ENCODE measurements around the gene ZP1.

Gene ZP1

DNA sequence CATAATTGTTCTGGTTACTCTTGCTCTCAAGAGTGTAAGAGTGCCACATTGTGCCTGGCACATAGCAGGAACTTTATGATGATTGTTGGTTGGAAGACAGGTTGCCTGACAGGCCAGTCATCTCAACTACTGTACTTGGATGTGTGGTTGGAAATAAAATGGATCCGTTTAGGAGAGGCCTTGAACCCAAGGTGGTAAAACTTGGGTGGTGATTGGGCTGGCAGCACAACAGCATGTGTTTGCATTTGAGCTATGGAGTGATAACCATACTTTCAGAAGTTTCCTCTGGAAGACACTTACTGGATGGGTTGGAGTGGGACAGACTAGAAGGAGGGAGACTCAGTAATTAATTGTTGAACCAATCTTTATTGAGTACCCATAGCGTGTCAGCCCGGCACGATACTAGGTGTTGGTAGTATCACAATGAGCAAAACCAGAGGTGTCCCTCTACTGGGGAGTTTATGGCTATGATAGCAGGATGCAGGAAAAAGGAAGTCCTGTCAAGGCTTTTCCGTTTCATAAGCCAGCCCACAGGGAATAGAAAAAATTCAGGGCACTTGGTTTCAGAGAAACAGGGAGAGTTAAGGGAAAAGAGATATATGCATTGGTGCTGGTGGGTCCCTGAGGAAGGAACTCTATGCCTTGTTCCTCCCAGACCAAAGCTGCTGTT is 43.5 kb downstream of the ZP1 start:
- no peaks in the 10 kb centered on the region for H3K36me3 ChIP-seq (replicated peaks)
- no peak overlapping the region for H3K27ac ChIP-seq
- in situ Hi-C loops (cut with HindIII; ENCODE audit: low pct_ligation_motif_present, low sequenced_read_pairs), result no loop called here
- no peak for DNase-seq
- TF ChIP-seq, protein P1, sequence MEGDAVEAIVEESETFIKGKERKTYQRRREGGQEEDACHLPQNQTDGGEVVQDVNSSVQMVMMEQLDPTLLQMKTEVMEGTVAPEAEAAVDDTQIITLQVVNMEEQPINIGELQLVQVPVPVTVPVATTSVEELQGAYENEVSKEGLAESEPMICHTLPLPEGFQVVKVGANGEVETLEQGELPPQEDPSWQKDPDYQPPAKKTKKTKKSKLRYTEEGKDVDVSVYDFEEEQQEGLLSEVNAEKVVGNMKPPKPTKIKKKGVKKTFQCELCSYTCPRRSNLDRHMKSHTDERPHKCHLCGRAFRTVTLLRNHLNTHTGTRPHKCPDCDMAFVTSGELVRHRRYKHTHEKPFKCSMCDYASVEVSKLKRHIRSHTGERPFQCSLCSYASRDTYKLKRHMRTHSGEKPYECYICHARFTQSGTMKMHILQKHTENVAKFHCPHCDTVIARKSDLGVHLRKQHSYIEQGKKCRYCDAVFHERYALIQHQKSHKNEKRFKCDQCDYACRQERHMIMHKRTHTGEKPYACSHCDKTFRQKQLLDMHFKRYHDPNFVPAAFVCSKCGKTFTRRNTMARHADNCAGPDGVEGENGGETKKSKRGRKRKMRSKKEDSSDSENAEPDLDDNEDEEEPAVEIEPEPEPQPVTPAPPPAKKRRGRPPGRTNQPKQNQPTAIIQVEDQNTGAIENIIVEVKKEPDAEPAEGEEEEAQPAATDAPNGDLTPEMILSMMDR (IDR thresholded peaks at IDR 0.05; ENCODE audit: low read depth, low read length, missing control alignments), result peak; percentile 5
- H3K4me3 ChIP-seq (ENCODE audit: low read depth, low read length), result no peak overlapping the region
- no peaks in the 10 kb centered on the region for H3K27me3 ChIP-seq (replicated peaks)

DNA sequence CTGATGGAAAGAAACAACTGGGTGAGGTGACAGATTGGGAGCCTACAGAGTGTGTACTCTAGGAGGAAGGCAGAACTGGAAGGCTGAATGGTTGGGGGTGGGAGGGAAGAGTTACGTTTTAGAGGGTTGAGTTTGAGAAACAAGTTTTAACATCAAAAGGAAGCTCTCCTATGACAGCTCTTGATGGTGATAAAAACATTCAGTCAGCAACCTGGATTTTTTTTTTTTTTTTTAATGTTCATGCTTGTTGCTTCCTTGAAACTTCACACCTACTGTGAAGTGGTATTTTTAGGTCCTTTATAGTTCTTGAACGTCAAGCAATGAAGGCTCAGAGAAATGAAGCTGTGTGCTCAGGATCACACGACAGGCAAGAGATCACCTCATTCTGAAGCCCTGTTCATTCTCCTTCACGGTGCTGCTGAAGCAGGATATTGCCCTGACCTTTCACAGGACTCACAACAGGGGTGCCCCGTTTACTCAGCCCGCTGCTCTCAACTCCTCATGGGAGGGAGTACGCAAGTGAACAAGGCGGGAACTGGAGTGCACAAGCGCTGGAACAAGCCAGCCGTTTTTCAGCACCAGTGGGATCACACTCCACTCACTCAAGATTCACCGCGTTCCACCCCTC is 45.0 kb downstream of the ZP1 start:
- H3K27me3 ChIP-seq (replicated peaks), result no peaks in the 10 kb centered on the region
- in situ Hi-C loops (cut with HindIII; ENCODE audit: low pct_ligation_motif_present, low sequenced_read_pairs), result no loop called here
- H3K27ac ChIP-seq, result no peak overlapping the region
- no peaks in the 10 kb centered on the region for H3K36me3 ChIP-seq (replicated peaks)
- DNase-seq, result no peak
- H3K4me3 ChIP-seq (ENCODE audit: low read depth, low read length), result peak overlapping the region; percentile 22
- TF ChIP-seq, protein P1 (IDR thresholded peaks at IDR 0.05; ENCODE audit: low read depth, low read length, missing control alignments), result no peak

GRCh38 chr11:60912851-60913528 is 45.6 kb downstream of the ZP1 start:
- no peaks in the 10 kb centered on the region for H3K27me3 ChIP-seq (replicated peaks)
- H3K4me3 ChIP-seq (ENCODE audit: low read depth, low read length), result peak overlapping the region; percentile 79
- in situ Hi-C loops (cut with HindIII; ENCODE audit: low pct_ligation_motif_present, low sequenced_read_pairs), result no loop called here
- TF ChIP-seq, protein P1 (IDR thresholded peaks at IDR 0.05; ENCODE audit: low read depth, low read length, missing control alignments), result no peak
- DNase-seq, result no peak
- no peaks in the 10 kb centered on the region for H3K36me3 ChIP-seq (replicated peaks)
- peak overlapping the region; percentile 95 for H3K27ac ChIP-seq

- in situ Hi-C loops (cut with HindIII; ENCODE audit: low pct_ligation_motif_present, low sequenced_read_pairs), result no loop called here
- TF ChIP-seq, protein P1 (IDR thresholded peaks at IDR 0.05; ENCODE audit: low read depth, low read length, missing control alignments), result no peak
- Histone ChIP-seq H3K36me3 (replicated peaks) (no peaks in the 10 kb centered on the region), H3K27ac (peak within 1 kb of the TSS; percentile 95), H3K4me3 (ENCODE audit: low read depth, low read length) (peak within 1 kb of the TSS; percentile 79), H3K27me3 (replicated peaks) (no peaks in the 10 kb centered on the region)
- DNase-seq, result peak; percentile 83
Observed at GRCh38 chr11:60913793-60914632, 46.7 kb downstream of the ZP1 start, which contains the start of gene TMEM109. Gene TMEM109 (plus strand): TSS chr11:60914158. CDS start chr11:60919694, 5,536 bp downstream.

GRCh38 chr11:60914633-60915247 is 47.4 kb downstream of the ZP1 start:
- H3K4me3 ChIP-seq (ENCODE audit: low read depth, low read length), result peak overlapping the region; percentile 79

More at GRCh38 chr11:60914633-60915247, 47.4 kb downstream of the ZP1 start:
- in situ Hi-C loops (cut with HindIII; ENCODE audit: low pct_ligation_motif_present, low sequenced_read_pairs), result no loop called here
- Histone ChIP-seq H3K27me3 (replicated peaks) (no peaks in the 10 kb centered on the region), H3K36me3 (replicated peaks) (peaks cover under 1% of the 10 kb centered on the region), H3K27ac (peak overlapping the region; percentile 95)
- TF ChIP-seq, protein P1 (IDR thresholded peaks at IDR 0.05; ENCODE audit: low read depth, low read length, missing control alignments), result no peak
- DNase-seq, result no peak
